GM12878 (cell line): ENCODE data around the gene CAPN1. TPM values are rescaled to one million over a fixed set of nuclear protein-coding genes. Genes with fewer than 3 reads are reported as not detected.
"Not testable (repeated sequence)": the region's sequence is repeated elsewhere in the genome, so short reads cannot be mapped to it uniquely, and the experiment has no call there.

Source experiments
- ATAC-seq: fragments of 200-7000 bp; cut with Tn5 transposase; 3 replicates; pipeline ENCODE4 v1.9.1; 2020; ENCODE audit warnings: mild to moderate bottlenecking, moderate library complexity
- BruUV-seq: library from RNA; stranded (reverse); fragments of 400-500 nt; replicated peaks from 2 replicates; lab custom pipeline; 2021; lab: Mats Ljungman, UMichigan
- CTCF ChIA-PET: fragments of 300-600 bp; sonication (Branson Sonifier 250); formaldehyde crosslinking; extraction: SDS; loops from one replicate; lab custom pipeline; 2021; ENCODE audit warnings: inconsistent platforms; lab: Yijun Ruan, JAX
- POLR2A ChIA-PET: fragments of 350-600 bp; formaldehyde crosslinking; extraction: SDS; loops from one replicate; lab custom pipeline; 2021; ENCODE audit warnings: inconsistent platforms; lab: Charles Lee
- RAD21 ChIA-PET: fragments of 300-600 bp; sonication (Branson Sonifier 250); formaldehyde crosslinking; loops from one replicate; lab custom pipeline; 2023; ENCODE audit warnings: antibody characterized with exemption; ENCODE audit not compliant: unreplicated experiment; lab: Charles Lee
- SMC1A ChIA-PET: fragments of 300-600 bp; sonication (Branson Sonifier 250); formaldehyde crosslinking; loops from one replicate; lab custom pipeline; 2023; ENCODE audit not compliant: unreplicated experiment, uncharacterized antibody; lab: Charles Lee
- DNase-seq: peaks from one replicate; pipeline ENCODE4 v3.0.0-alpha.2; 2011; ENCODE audit warnings: low read depth, low spot score
- FAIRE-seq: peaks from 3 replicates; lab custom pipeline; 2011; peaks lifted over from hg19 to GRCh38; lab: Jason Lieb, UNC
- H2AFZ ChIP-seq: 2 replicates; pipeline ENCODE4 v1.6.0; 2011; ENCODE audit warnings: low read depth, low read length, control low read depth; ENCODE audit not compliant: control insufficient read depth
- H3K27ac ChIP-seq: 2 replicates; pipeline ENCODE4 v1.5.1; 2011; ENCODE audit warnings: control low read depth; ENCODE audit not compliant: control insufficient read depth, insufficient read depth
- H3K27me3 ChIP-seq, 2 experiments: replicated peaks in 1 of 2; 2 replicates each; pipeline versions ENCODE4 v1.6.0 to v1.6.1; 2011; ENCODE audit warnings: low read length in 1 of 2; ENCODE audit not compliant: control insufficient read depth in 2 of 2, insufficient read depth in 2 of 2
- H3K36me3 ChIP-seq, 2 experiments: 2 replicates each; pipeline ENCODE4 v1.5.1; 2011; ENCODE audit warnings: low read length in 1 of 2; ENCODE audit not compliant: control insufficient read depth in 2 of 2, insufficient read depth in 2 of 2
- H3K4me1 ChIP-seq: 2 replicates; pipeline ENCODE4 v1.6.1; 2011; ENCODE audit warnings: mild to moderate bottlenecking, low read length, moderate library complexity, mixed read lengths; ENCODE audit not compliant: control insufficient read depth, insufficient read depth
- H3K4me2 ChIP-seq: 2 replicates; pipeline ENCODE4 v1.6.0; 2011; ENCODE audit warnings: control low read depth; ENCODE audit not compliant: control insufficient read depth, insufficient read depth
- H3K4me3 ChIP-seq: fragments of 200-600 bp; sonication (generic); 2 replicates; pipeline ENCODE4 v1.5.1; 2016
- H3K79me2 ChIP-seq: 2 replicates; pipeline ENCODE4 v1.6.0; 2011; ENCODE audit warnings: low read length; ENCODE audit not compliant: control insufficient read depth, insufficient read depth
- H3K9ac ChIP-seq: 2 replicates; pipeline ENCODE4 v1.8.0; 2011; ENCODE audit warnings: low read length, control low read depth, mixed read lengths; ENCODE audit not compliant: control insufficient read depth, insufficient read depth
- H3K9me3 ChIP-seq: replicated peaks from 3 replicates; pipeline ENCODE4 v1.5.1; 2011; ENCODE audit warnings: mild to moderate bottlenecking, low read length; ENCODE audit not compliant: control insufficient read depth, insufficient read depth
- H4K20me1 ChIP-seq: 2 replicates; pipeline ENCODE4 v1.6.0; 2011; ENCODE audit not compliant: control insufficient read depth, insufficient read depth
- BCL11A ChIP-seq: IDR thresholded peaks from 2 replicates; pipeline ENCODE4 v1.6.1; 2011; ENCODE audit warnings: low read depth, low read length
- CHD4 ChIP-seq: fragments of 200-600 bp; sonication (generic); IDR thresholded peaks from 2 replicates; pipeline ENCODE4 v1.6.1; 2016; ENCODE audit warnings: mild to moderate bottlenecking
- E2F8 ChIP-seq: fragments of 450-650 bp; IDR thresholded peaks from 2 replicates; pipeline ENCODE4 v1.6.1; 2018; ENCODE audit warnings: mild to moderate bottlenecking, low read depth, moderate library complexity; ENCODE audit not compliant: partially characterized antibody
- ESRRA ChIP-seq: IDR thresholded peaks from 2 replicates; pipeline ENCODE4 v1.6.1; 2012; ENCODE audit warnings: mild to moderate bottlenecking, low read length, improper control_type of control experiment
- RAD51 ChIP-seq: fragments of 450-650 bp; IDR thresholded peaks from 2 replicates; pipeline ENCODE4 v1.6.1; 2016; ENCODE audit warnings: moderate library complexity, mild to moderate bottlenecking, inconsistent platforms
- REST ChIP-seq: IDR thresholded peaks from 2 replicates; pipeline ENCODE4 v1.6.1; 2012; ENCODE audit warnings: mild to moderate bottlenecking, low read depth, low read length
- SKIL ChIP-seq: fragments of 450-650 bp; IDR thresholded peaks from 2 replicates; pipeline ENCODE4 v1.6.1; 2017; ENCODE audit warnings: mild to moderate bottlenecking, low read depth, inconsistent platforms; ENCODE audit not compliant: poor library complexity, severe bottlenecking
- WGBS: methylation state at CpG from one replicate; pipeline ENCODE4 v1.1.6; 2016; ENCODE audit warnings: low lambda C conversion rate; ENCODE audit not compliant: insufficient replicate concordance, insufficient coverage; ENCODE audit errors: missing lambda C conversion rate; 5-methylcytosine and 5-hydroxymethylcytosine counted together
- in situ Hi-C: fragments of 300-500 bp; cut with MboI; formaldehyde crosslinking; loops from 9 replicates; pipeline ENCODE4 v1.14.3; 2018; ENCODE audit warnings: mixed read lengths
- intact Hi-C: fragments of 100-400 bp; cut with micrococcal nuclease; formaldehyde crosslinking; loops from one replicate; pipeline ENCODE4 v1.14.2; 2022; ENCODE audit not compliant: unreplicated experiment
- polyA plus RNA-seq, 11 experiments: library from polyadenylated mRNA; depleted of rRNA in 4 of 11; unstranded in 6 of 11; stranded (reverse) in 5 of 11; fragments of >200 nt; fragmentation: Nextera tagmentation in 4 of 11; fragmentation: Illumina TruSeq in 1 of 11; extraction: Ambion mirVana in 4 of 11; extraction: Trizol in 1 of 11; gene quantifications; 1 replicate in 1 of 11; 2 replicates in 10 of 11; pipeline versions ENCODE4 v1.2.1 to v1.2.3, GENCODE V29; 2011 to 2016; ENCODE audit warnings: inconsistent platforms in 2 of 11, missing spikeins in 2 of 11, low read depth in 1 of 11
- total RNA-seq, 4 experiments: library from RNA; depleted of rRNA in 3 of 4; stranded (reverse); fragments of >200 nt in 3 of 4; fragmentation: Illumina TruSeq in 1 of 4; extraction: Trizol in 1 of 4; gene quantifications; 2 replicates each; pipeline versions ENCODE4 v1.2.1 to v1.2.3, GENCODE V29; 2013 to 2021
- TF ChIP-seq, protein P1 (sequence below): fragments of 450-650 bp; IDR thresholded peaks from 2 replicates; pipeline ENCODE4 v1.6.1; 2017; ENCODE audit warnings: mild to moderate bottlenecking

Gene CAPN1
- total and polyA plus RNA-seq, 10 of the 15 experiments (the other 5 are each of a cell fraction or from before 2014, with no cell fraction given): 2.2 to 167 (median 77.3) TPM

GRCh38 chr11:65243797-65244196, 62.1 kb downstream of the CAPN1 start (continued):
- TF ChIP-seq REST (no peak), ESRRA (no peak), SKIL (no peak), BCL11A (no peak), RAD51 (no peak), CHD4 (no peak), E2F8 (no peak)
- TF ChIP-seq, protein P1, sequence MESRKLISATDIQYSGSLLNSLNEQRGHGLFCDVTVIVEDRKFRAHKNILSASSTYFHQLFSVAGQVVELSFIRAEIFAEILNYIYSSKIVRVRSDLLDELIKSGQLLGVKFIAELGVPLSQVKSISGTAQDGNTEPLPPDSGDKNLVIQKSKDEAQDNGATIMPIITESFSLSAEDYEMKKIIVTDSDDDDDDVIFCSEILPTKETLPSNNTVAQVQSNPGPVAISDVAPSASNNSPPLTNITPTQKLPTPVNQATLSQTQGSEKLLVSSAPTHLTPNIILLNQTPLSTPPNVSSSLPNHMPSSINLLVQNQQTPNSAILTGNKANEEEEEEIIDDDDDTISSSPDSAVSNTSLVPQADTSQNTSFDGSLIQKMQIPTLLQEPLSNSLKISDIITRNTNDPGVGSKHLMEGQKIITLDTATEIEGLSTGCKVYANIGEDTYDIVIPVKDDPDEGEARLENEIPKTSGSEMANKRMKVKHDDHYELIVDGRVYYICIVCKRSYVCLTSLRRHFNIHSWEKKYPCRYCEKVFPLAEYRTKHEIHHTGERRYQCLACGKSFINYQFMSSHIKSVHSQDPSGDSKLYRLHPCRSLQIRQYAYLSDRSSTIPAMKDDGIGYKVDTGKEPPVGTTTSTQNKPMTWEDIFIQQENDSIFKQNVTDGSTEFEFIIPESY: no peak

GRCh38 chr11:65245046-65245445, 63.3 kb downstream of the CAPN1 start:
- in situ Hi-C loops, BruUV-seq, H3K36me3 ChIP-seq, FAIRE-seq, H3K4me1 ChIP-seq, H3K27ac ChIP-seq, H4K20me1 ChIP-seq, intact Hi-C loops, DNase-seq, H3K9me3 ChIP-seq, H2AFZ ChIP-seq, H3K4me2 ChIP-seq, SMC1A ChIA-PET, H3K27me3 ChIP-seq, H3K9ac ChIP-seq, RAD21 ChIA-PET, ATAC-seq, H3K4me3 ChIP-seq, H3K79me2 ChIP-seq: not testable (repeated sequence)
- POLR2A ChIA-PET: interaction anchor here (0.6 to 0.7 kb wide), 2 partner anchors 80 to 885 kb away, joined by 3 to 6 read pairs; no protein-coding TSS in a partner anchor
- WGBS: 11% methylated on average over 4 of the region's 8 CpGs
- CTCF ChIA-PET: interaction anchor here (1.1 to 1.8 kb wide), 2 partner anchors 12 to 20 kb away, joined by 4 to 5 read pairs; no protein-coding TSS in a partner anchor
